Muscle of back (tissue), 13 donors: ENCODE data around the gene RNF224. TPM values are rescaled to one million over a fixed set of nuclear protein-coding genes. Genes with fewer than 3 reads are reported as not detected.

ENCODE experiments used
- DNase-seq, 3 donors: peaks; one replicate each; pipeline versions ENCODE4 v3.0.0 to v3.0.0-alpha.2; 2013
- long read RNA-seq, 9 donors: transcript quantifications; one replicate each; lab custom pipeline, GENCODE V29; 2026
- polyA plus RNA-seq, 10 donors: library from polyadenylated mRNA; unstranded; fragments of 120-200 nt; gene quantifications; one replicate each; pipeline ENCODE4 v1.2.1, GENCODE V29; 2013; ENCODE audit not compliant: insufficient read length in 10 of 10

The RNF224 gene
- 1 to 10 TPM in 7 of 10 donors, under 1 TPM in 3; 0.80 to 3.4 (median 1.5) TPM for polyA plus RNA-seq
- long read RNA-seq, donor 1: 0 reads
- long read RNA-seq, donor 2: 0 reads
- long read RNA-seq, donor 3: 0 reads
- long read RNA-seq, donor 4: 0 reads
- long read RNA-seq, donor 5: 0 reads
- long read RNA-seq, donor 6: 0 reads
- long read RNA-seq, donor 7: 0 reads
- long read RNA-seq, donor 8: 0 reads
- long read RNA-seq, donor 9: 0 reads

- DNase-seq: peak in 2 of 3 donors; percentile 69 to 77
Observed at GRCh38 chr9:137227054-137227852, at the start of gene RNF224. RNF224 (plus strand) TSS chr9:137227502; CDS start chr9:137228336, 834 bp downstream.

- no peak for DNase-seq
Observed at GRCh38 chr9:137178201-137178938, 48.9 kb upstream of the RNF224 start.

GRCh38 chr9:137178939-137179630 is 48.2 kb upstream of the RNF224 start:
- no peak for DNase-seq

GRCh38 chr9:137179761-137180160 is 47.5 kb upstream of the RNF224 start:
- no peak for DNase-seq

GRCh38 chr9:137180491-137180890 is 46.8 kb upstream of the RNF224 start:
- no peak for DNase-seq

- no peak for DNase-seq
Observed at GRCh38 chr9:137181680-137182079, 45.6 kb upstream of the RNF224 start.

GRCh38 chr9:137182836-137183235 is 44.5 kb upstream of the RNF224 start:
- no peak for DNase-seq

GRCh38 chr9:137183980-137184595 is 43.2 kb upstream of the RNF224 start:
- DNase-seq: no peak

- DNase-seq: no peak
Observed at GRCh38 chr9:137184881-137185660, 42.2 kb upstream of the RNF224 start.

GRCh38 chr9:137185921-137186320 is 41.4 kb upstream of the RNF224 start:
- no peak for DNase-seq

GRCh38 chr9:137186385-137186784 is 40.9 kb upstream of the RNF224 start:
- no peak for DNase-seq

- DNase-seq: no peak
Observed at GRCh38 chr9:137187386-137187785, 39.9 kb upstream of the RNF224 start.

- no peak for DNase-seq
Observed at GRCh38 chr9:137188086-137188489, 39.2 kb upstream of the RNF224 start.

- peak; percentile 94 to 99 (median 99) for DNase-seq
Observed at GRCh38 chr9:137188490-137189296, 38.6 kb upstream of the RNF224 start, which contains the start of the genes ANAPC2 and SSNA1. ANAPC2 (minus strand) TSS chr9:137188560; CDS start chr9:137188532, 28 bp downstream. SSNA1 (plus strand) TSS chr9:137188676; CDS start chr9:137188727, 51 bp downstream.

GRCh38 chr9:137189297-137190295 is 37.7 kb upstream of the RNF224 start:
- DNase-seq: no peak

- no peak for DNase-seq
Observed at GRCh38 chr9:137190315-137190856, 36.9 kb upstream of the RNF224 start.

- DNase-seq: no peak
Observed at GRCh38 chr9:137191245-137191644, 36.1 kb upstream of the RNF224 start.
